HG03439 (cell line): ENCODE results near the gene KIAA1217.
A peak's percentile ranks its signal among the peaks of the same experiment; 100 is the strongest.
"Not testable (repeated sequence)": the region's sequence is repeated elsewhere in the genome, so short reads cannot be mapped to it uniquely, and the experiment has no call there.

ENCODE experiments used
- ATAC-seq: cut with Tn5 transposase; IDR thresholded peaks from one replicate; pipeline ENCODE4 v1.9.1; 2021; ENCODE audit warnings: mild to moderate bottlenecking, moderate library complexity; ENCODE audit not compliant: unreplicated experiment

Gene KIAA1217

GRCh38 chr10:24438800-24439199, 229.9 kb downstream of the KIAA1217 start:
- ATAC-seq = no peak

- ATAC-seq = no peak
These were observed 231.0 kb downstream of the KIAA1217 start for GRCh38 chr10:24439935-24440334.

- no peak for ATAC-seq
These were observed 232.2 kb downstream of the KIAA1217 start for GRCh38 chr10:24440817-24441797.

- no peak for ATAC-seq
These were observed 233.3 kb downstream of the KIAA1217 start for GRCh38 chr10:24442234-24442633.

- ATAC-seq = not testable (repeated sequence)
These were observed 233.8 kb downstream of the KIAA1217 start for GRCh38 chr10:24442641-24443174.

- ATAC-seq = no peak
These were observed 235.4 kb downstream of the KIAA1217 start for GRCh38 chr10:24444337-24444736.

- not testable (repeated sequence) for ATAC-seq
These were observed 237.0 kb downstream of the KIAA1217 start for GRCh38 chr10:24445958-24446357.

- ATAC-seq = no peak
These were observed 237.8 kb downstream of the KIAA1217 start for GRCh38 chr10:24446739-24447138.

GRCh38 chr10:24448351-24448999, 239.5 kb downstream of the KIAA1217 start:
- no peak for ATAC-seq

GRCh38 chr10:24449321-24449740, 240.4 kb downstream of the KIAA1217 start:
- ATAC-seq = peak; percentile 92

GRCh38 chr10:24449769-24450310, 240.9 kb downstream of the KIAA1217 start:
- ATAC-seq = no peak

GRCh38 chr10:24451325-24451820, 242.4 kb downstream of the KIAA1217 start:
- no peak for ATAC-seq

GRCh38 chr10:24452030-24452429, 243.1 kb downstream of the KIAA1217 start:
- ATAC-seq = no peak

- no peak for ATAC-seq
These were observed 244.5 kb downstream of the KIAA1217 start for GRCh38 chr10:24453404-24453830.

GRCh38 chr10:24453973-24454372, 245.0 kb downstream of the KIAA1217 start:
- no peak for ATAC-seq

- no peak for ATAC-seq
These were observed 246.5 kb downstream of the KIAA1217 start for GRCh38 chr10:24455447-24455846.

- ATAC-seq = no peak
These were observed 247.4 kb downstream of the KIAA1217 start for GRCh38 chr10:24456322-24456721.

GRCh38 chr10:24457661-24458318, 248.9 kb downstream of the KIAA1217 start:
- ATAC-seq = no peak

- no peak for ATAC-seq
These were observed 250.9 kb downstream of the KIAA1217 start for GRCh38 chr10:24459836-24460235.

GRCh38 chr10:24462291-24462813, 253.4 kb downstream of the KIAA1217 start:
- no peak for ATAC-seq
